ENCODE measurements around the gene SHROOM3. TPM values are rescaled to one million over a fixed set of nuclear protein-coding genes. Genes with fewer than 3 reads are reported as not detected.

Gene SHROOM3
- total RNA-seq, 1 experiment from 2014 or later, result 27.6 TPM

DNA sequence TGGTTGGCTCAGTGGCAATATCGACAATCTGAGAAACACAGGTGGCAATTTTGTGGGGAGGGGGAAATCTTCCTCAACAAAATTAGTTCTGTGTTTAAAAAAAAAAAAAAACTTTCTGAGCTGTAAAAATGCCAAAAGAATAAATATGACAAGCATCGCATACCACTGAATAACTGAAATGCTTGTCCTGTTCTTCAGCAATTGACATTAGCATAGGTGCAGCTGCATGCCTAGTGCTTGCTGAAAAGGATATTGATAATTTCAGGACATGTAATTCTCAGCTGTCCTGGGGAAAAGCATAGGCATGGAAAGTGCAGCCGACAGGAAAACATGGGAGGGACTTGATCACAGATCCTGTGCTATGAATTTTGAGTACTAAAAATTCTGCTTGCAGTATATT lies 315.7 kb downstream of the SHROOM3 start:
- no peak overlapping the region for H2BK12ac ChIP-seq (ENCODE audit: insufficient read length, low read depth, low read length)
- no peak overlapping the region for H3K23ac ChIP-seq (ENCODE audit: insufficient read length, low read depth, low read length)
- H3K27me3 Mint-ChIP-seq (ENCODE audit: low read depth), result no peaks in the 10 kb centered on the region
- H3K79me1 ChIP-seq (ENCODE audit: insufficient read depth, low read depth, low read length, poor library complexity, severe bottlenecking), result no peaks in the 10 kb centered on the region
- no CpG with 5 or more reads among the region's 3 CpGs for WGBS (ENCODE audit: extremely low coverage, insufficient read length, low lambda C conversion rate)
- no peak overlapping the region for H3K27ac ChIP-seq (ENCODE audit: insufficient read length, low read depth, low read length)
- no peak overlapping the region for H3K4me2 ChIP-seq (ENCODE audit: insufficient read depth, insufficient read length, low read length)
- TF ChIP-seq, protein P1, sequence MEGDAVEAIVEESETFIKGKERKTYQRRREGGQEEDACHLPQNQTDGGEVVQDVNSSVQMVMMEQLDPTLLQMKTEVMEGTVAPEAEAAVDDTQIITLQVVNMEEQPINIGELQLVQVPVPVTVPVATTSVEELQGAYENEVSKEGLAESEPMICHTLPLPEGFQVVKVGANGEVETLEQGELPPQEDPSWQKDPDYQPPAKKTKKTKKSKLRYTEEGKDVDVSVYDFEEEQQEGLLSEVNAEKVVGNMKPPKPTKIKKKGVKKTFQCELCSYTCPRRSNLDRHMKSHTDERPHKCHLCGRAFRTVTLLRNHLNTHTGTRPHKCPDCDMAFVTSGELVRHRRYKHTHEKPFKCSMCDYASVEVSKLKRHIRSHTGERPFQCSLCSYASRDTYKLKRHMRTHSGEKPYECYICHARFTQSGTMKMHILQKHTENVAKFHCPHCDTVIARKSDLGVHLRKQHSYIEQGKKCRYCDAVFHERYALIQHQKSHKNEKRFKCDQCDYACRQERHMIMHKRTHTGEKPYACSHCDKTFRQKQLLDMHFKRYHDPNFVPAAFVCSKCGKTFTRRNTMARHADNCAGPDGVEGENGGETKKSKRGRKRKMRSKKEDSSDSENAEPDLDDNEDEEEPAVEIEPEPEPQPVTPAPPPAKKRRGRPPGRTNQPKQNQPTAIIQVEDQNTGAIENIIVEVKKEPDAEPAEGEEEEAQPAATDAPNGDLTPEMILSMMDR (conservative IDR thresholded peaks at IDR 0.05), result no peak
- H3K9ac ChIP-seq (ENCODE audit: extremely low read depth, insufficient read length, low read length), result no peak overlapping the region
- H3K4me1 ChIP-seq (ENCODE audit: insufficient read depth, low read length), result no peaks in the 10 kb centered on the region
- H2BK15ac ChIP-seq (ENCODE audit: low read depth, low read length), result no peak overlapping the region
- no peak overlapping the region for H2AFZ ChIP-seq (ENCODE audit: low read length)
- H2BK20ac ChIP-seq (ENCODE audit: low read depth, low read length, poor library complexity, severe bottlenecking), result no peak overlapping the region
- H3K36me3 Mint-ChIP-seq (ENCODE audit: insufficient read depth in 1 of 3, low read depth in 3 of 3), result peaks cover 40 to 63% (median 61%) of the 10 kb centered on the region in 3 experiments
- H3K79me2 ChIP-seq (ENCODE audit: insufficient read depth, low read length), result no peaks in the 10 kb centered on the region
- peaks cover 3 to 4% of the 10 kb centered on the region in 2 experiments; a peak in 3 of 5 replicates for H3K9me3 Mint-ChIP-seq
- H3K4ac ChIP-seq (ENCODE audit: low read depth, low read length), result no peak overlapping the region
- no peak overlapping the region for H3K18ac ChIP-seq (ENCODE audit: insufficient read length, low read depth, low read length)
- no peak overlapping the region for H2BK5ac ChIP-seq (ENCODE audit: insufficient read length, low read length)
- no peaks in the 10 kb centered on the region for H3K9me3 ChIP-seq (ENCODE audit: control insufficient read depth, low read depth, low read length)
- H3K14ac ChIP-seq (ENCODE audit: insufficient read depth, low read length), result no peak overlapping the region
- H2BK120ac ChIP-seq (ENCODE audit: low read depth, low read length, poor library complexity, severe bottlenecking), result no peak overlapping the region
- H2AK5ac ChIP-seq (ENCODE audit: insufficient read length, low read length), result no peak overlapping the region
- no peak overlapping the region for H3K4me3 Mint-ChIP-seq
- no peaks in the 10 kb centered on the region for H3K27me3 ChIP-seq (ENCODE audit: insufficient read depth, low read length)
- no peak overlapping the region for H4K5ac ChIP-seq (ENCODE audit: insufficient read length, low read depth, low read length)
- H4K8ac ChIP-seq (replicated peaks; ENCODE audit: insufficient read length, low read depth, low read length), result no peak overlapping the region
- no peak overlapping the region for H3T11ph ChIP-seq (ENCODE audit: low read length)
- no peaks in the 10 kb centered on the region for H3K23me2 ChIP-seq (ENCODE audit: insufficient read length, low read depth, low read length, poor library complexity, severe bottlenecking)
- DNase-seq, result no peak
- H4K91ac ChIP-seq (ENCODE audit: insufficient read length, low read depth, low read length), result no peak overlapping the region
- peaks cover 5 to 9% of the 10 kb centered on the region in 2 experiments for H3K4me1 Mint-ChIP-seq
- no peak overlapping the region for H3K27ac Mint-ChIP-seq
- no peak overlapping the region for H3K56ac ChIP-seq (ENCODE audit: insufficient read length, low read depth, low read length)
- no peaks in the 10 kb centered on the region for H4K20me1 ChIP-seq (ENCODE audit: control insufficient read depth, insufficient read depth, insufficient read length)
